ENCODE measurements around the gene OMG.

OMG gene

DNA sequence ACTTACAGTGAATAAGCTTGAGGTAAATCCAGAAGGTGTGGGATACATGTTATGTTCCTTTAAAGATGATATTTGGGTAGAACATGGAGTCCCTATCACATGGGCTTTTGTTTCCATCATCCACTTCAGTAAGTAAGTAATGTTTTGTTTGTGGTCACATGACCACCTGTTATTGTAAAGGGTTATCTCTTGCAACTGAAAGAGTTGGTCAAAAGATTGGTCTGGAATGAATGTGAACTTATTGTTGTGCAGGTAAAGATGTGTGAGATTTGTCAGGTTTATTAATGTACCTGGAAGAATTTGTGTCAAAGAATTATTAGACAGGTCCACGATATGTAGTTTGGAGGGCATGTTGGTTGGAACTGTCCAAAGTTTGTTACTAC, 1.6 kb downstream of the OMG start:
- H3K4me2 ChIP-seq (ENCODE audit: low read length) = no peak overlapping the region
- WGBS (ENCODE audit: extremely low coverage, insufficient coverage, insufficient read length) = no CpG with 5 or more reads among the region's 1 CpG
- H2AK5ac ChIP-seq (ENCODE audit: low read length) = no peak overlapping the region
- H3K4me1 ChIP-seq (ENCODE audit: control insufficient read depth in 1 of 2, insufficient read depth in 2 of 2, low read length in 2 of 2) = no peaks in the 10 kb centered on the region
- H3K4me3 ChIP-seq (ENCODE audit: low read depth, low read length) = no peak overlapping the region
- H2BK12ac ChIP-seq (ENCODE audit: low read length) = no peak overlapping the region
- H2BK120ac ChIP-seq (ENCODE audit: insufficient read depth, low read length, poor library complexity) = no peak overlapping the region
- H3K27ac ChIP-seq (ENCODE audit: low read depth, low read length) = no peak overlapping the region
- H3K9ac ChIP-seq (ENCODE audit: low read length) = no peak overlapping the region
- no peaks in the 10 kb centered on the region for H3K79me2 ChIP-seq (ENCODE audit: control insufficient read depth, insufficient read depth, low read length, poor library complexity)
- no peak overlapping the region for H4K8ac ChIP-seq (ENCODE audit: low read depth, low read length)
- no peak overlapping the region for H2BK5ac ChIP-seq (ENCODE audit: low read depth, low read length, poor library complexity)
- no peak overlapping the region for H4K12ac ChIP-seq (ENCODE audit: low read depth, low read length)
- H3K18ac ChIP-seq (ENCODE audit: low read length) = no peak overlapping the region
- H3K9me3 ChIP-seq (ENCODE audit: insufficient read depth, low read depth, low read length) = no peaks in the 10 kb centered on the region
- DNase-seq = no peak
- H2AFZ ChIP-seq (ENCODE audit: insufficient read depth, low read length, poor library complexity) = no peak overlapping the region
- H3K27me3 ChIP-seq (ENCODE audit: insufficient read depth, low read length) = no peaks in the 10 kb centered on the region
- no peak overlapping the region for H3K23ac ChIP-seq (ENCODE audit: low read length)
- peaks cover 0 to 1% of the 10 kb centered on the region in 2 experiments for H3K36me3 ChIP-seq (ENCODE audit: control insufficient read depth in 1 of 2, insufficient read depth in 2 of 2, low read length in 2 of 2)
- no peak overlapping the region for H4K91ac ChIP-seq (ENCODE audit: low read depth, low read length)
- H3K4ac ChIP-seq (ENCODE audit: low read depth, low read length) = no peak overlapping the region
- H3K14ac ChIP-seq (ENCODE audit: low read length) = no peak overlapping the region
- H3K79me1 ChIP-seq (ENCODE audit: low read length) = no peaks in the 10 kb centered on the region

DNA sequence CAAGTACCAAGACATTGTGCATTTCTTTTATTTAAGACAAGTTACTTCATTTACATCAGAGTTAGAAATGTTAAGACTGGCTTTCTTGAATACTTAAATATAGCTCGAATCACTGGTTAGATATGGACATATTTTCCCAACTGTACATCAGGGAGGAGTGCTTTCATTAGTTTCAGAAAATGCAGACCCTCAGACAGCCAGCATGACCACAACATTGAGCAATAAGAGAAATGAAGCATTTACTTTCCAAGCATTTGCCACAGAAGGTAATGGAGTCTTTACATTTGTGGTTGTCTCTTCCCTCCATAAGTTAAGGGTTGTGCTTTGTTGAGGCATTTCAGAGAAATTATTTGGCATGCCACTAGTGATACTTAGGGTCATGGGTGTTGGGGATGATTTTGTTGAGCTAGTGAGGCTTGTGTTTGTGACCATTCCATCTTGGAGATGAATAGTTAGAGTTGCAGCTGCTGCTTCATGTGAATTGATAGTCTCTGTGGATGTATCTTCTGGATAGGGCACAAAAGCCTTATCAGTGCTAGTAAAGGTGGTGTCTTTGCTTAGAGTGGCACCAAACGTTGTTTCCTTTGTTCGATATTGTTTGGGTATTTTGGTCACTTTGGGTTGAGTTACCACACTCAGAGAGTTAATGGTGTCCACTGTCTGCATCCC, 2.1 kb downstream of the OMG start:
- no peaks in the 10 kb centered on the region for H3K79me2 ChIP-seq (ENCODE audit: control insufficient read depth, insufficient read depth, low read length, poor library complexity)
- no CpG with 5 or more reads among the region's 3 CpGs for whole genome bisulfite sequencing (ENCODE audit: extremely low coverage, insufficient coverage, insufficient read length)
- H2BK5ac ChIP-seq (ENCODE audit: low read depth, low read length, poor library complexity) = no peak overlapping the region
- no peak overlapping the region for H4K8ac ChIP-seq (ENCODE audit: low read depth, low read length)
- H3K18ac ChIP-seq (ENCODE audit: low read length) = no peak overlapping the region
- peaks cover 0 to 1% of the 10 kb centered on the region in 2 experiments for H3K36me3 ChIP-seq (ENCODE audit: control insufficient read depth in 1 of 2, insufficient read depth in 2 of 2, low read length in 2 of 2)
- H3K4me3 ChIP-seq (ENCODE audit: low read depth, low read length) = no peak overlapping the region
- no peak overlapping the region for H4K91ac ChIP-seq (ENCODE audit: low read depth, low read length)
- no peak overlapping the region for H3K27ac ChIP-seq (ENCODE audit: low read depth, low read length)
- H3K14ac ChIP-seq (ENCODE audit: low read length) = no peak overlapping the region
- H3K23ac ChIP-seq (ENCODE audit: low read length) = no peak overlapping the region
- no peak overlapping the region for H3K4me2 ChIP-seq (ENCODE audit: low read length)
- H3K9ac ChIP-seq (ENCODE audit: low read length) = no peak overlapping the region
- no peak overlapping the region for H3K4ac ChIP-seq (ENCODE audit: low read depth, low read length)
- no peak overlapping the region for H2AFZ ChIP-seq (ENCODE audit: insufficient read depth, low read length, poor library complexity)
- H4K12ac ChIP-seq (ENCODE audit: low read depth, low read length) = no peak overlapping the region
- H3K9me3 ChIP-seq (ENCODE audit: insufficient read depth, low read depth, low read length) = no peaks in the 10 kb centered on the region
- H2BK12ac ChIP-seq (ENCODE audit: low read length) = no peak overlapping the region
- H3K27me3 ChIP-seq (ENCODE audit: insufficient read depth, low read length) = no peaks in the 10 kb centered on the region
- no peaks in the 10 kb centered on the region for H3K79me1 ChIP-seq (ENCODE audit: low read length)
- H2BK120ac ChIP-seq (ENCODE audit: insufficient read depth, low read length, poor library complexity) = no peak overlapping the region
- H2AK5ac ChIP-seq (ENCODE audit: low read length) = no peak overlapping the region
- peak; percentile 45 to 74 for DNase-seq
- no peaks in the 10 kb centered on the region for H3K4me1 ChIP-seq (ENCODE audit: control insufficient read depth in 1 of 2, insufficient read depth in 2 of 2, low read length in 2 of 2)

DNA sequence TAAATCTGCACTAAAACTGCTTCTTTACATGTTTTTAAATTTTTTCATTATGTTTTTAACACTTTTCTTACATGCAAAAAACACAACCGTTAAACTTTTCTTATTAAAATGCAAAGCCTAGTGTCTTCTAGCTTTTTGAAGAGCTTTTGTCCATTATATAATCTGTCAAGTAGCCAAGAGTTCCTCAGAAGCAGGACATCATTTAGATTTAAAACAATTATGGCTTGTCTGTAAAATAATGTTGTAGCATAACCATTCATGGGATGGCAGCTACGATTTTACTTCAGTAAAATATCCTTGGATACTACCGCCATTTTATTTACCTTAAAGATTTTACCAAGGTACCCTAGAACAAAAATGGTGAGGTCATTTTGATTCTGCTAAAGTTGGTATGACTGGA, 2.8 kb downstream of the OMG start:
- Histone ChIP-seq H2AFZ (ENCODE audit: insufficient read depth, low read length, poor library complexity) (no peak overlapping the region), H3K4me3 (ENCODE audit: low read depth, low read length) (no peak overlapping the region), H3K27me3 (ENCODE audit: insufficient read depth, low read length) (no peaks in the 10 kb centered on the region), H3K9ac (ENCODE audit: low read length) (no peak overlapping the region), H2BK5ac (ENCODE audit: low read depth, low read length, poor library complexity) (no peak overlapping the region), H2BK120ac (ENCODE audit: insufficient read depth, low read length, poor library complexity) (no peak overlapping the region), H3K9me3 (ENCODE audit: insufficient read depth, low read depth, low read length) (no peaks in the 10 kb centered on the region), H4K12ac (ENCODE audit: low read depth, low read length) (no peak overlapping the region), H3K4me1 (ENCODE audit: control insufficient read depth in 1 of 2, insufficient read depth in 2 of 2, low read length in 2 of 2) (no peaks in the 10 kb centered on the region), H4K8ac (ENCODE audit: low read depth, low read length) (no peak overlapping the region), H3K23ac (ENCODE audit: low read length) (no peak overlapping the region), H3K79me2 (ENCODE audit: control insufficient read depth, insufficient read depth, low read length, poor library complexity) (no peaks in the 10 kb centered on the region), H3K14ac (ENCODE audit: low read length) (no peak overlapping the region), H2BK12ac (ENCODE audit: low read length) (no peak overlapping the region), H3K79me1 (ENCODE audit: low read length) (no peaks in the 10 kb centered on the region), H3K18ac (ENCODE audit: low read length) (no peak overlapping the region), H4K91ac (ENCODE audit: low read depth, low read length) (no peak overlapping the region), H3K27ac (ENCODE audit: low read depth, low read length) (no peak overlapping the region), H3K4ac (ENCODE audit: low read depth, low read length) (no peak overlapping the region), H3K4me2 (ENCODE audit: low read length) (no peak overlapping the region), H2AK5ac (ENCODE audit: low read length) (no peak overlapping the region), H3K36me3 (ENCODE audit: control insufficient read depth in 1 of 2, insufficient read depth in 2 of 2, low read length in 2 of 2) (peaks cover 0 to 1% of the 10 kb centered on the region in 2 experiments)
- WGBS (ENCODE audit: extremely low coverage, insufficient coverage, insufficient read length) = no CpG with 5 or more reads among the region's 3 CpGs
- no peak for DNase-seq

DNA sequence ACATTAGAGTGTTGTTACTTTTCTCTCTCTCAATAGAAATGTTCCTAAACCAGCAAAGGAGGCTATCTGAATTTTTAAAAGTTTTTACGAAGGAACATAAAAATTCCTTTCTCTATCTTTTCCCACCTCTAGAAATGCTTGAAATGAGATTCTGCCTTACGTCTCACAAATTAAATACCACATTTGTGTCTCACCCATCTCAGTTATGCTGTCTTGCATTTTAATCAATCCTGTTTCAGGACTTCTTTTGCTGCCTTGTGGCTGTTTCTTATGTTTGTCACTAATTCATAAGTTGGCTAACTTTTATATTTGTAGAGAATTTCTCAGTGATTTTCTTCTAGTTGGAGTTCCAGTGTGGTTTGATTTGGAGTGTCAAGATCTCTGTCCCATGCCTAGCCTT, 3.5 kb downstream of the OMG start:
- Histone ChIP-seq H2AFZ (ENCODE audit: insufficient read depth, low read length, poor library complexity) (no peak overlapping the region), H2BK12ac (ENCODE audit: low read length) (no peak overlapping the region), H3K23ac (ENCODE audit: low read length) (no peak overlapping the region), H2BK5ac (ENCODE audit: low read depth, low read length, poor library complexity) (no peak overlapping the region), H3K79me1 (ENCODE audit: low read length) (no peaks in the 10 kb centered on the region), H3K79me2 (ENCODE audit: control insufficient read depth, insufficient read depth, low read length, poor library complexity) (no peaks in the 10 kb centered on the region), H4K12ac (ENCODE audit: low read depth, low read length) (no peak overlapping the region), H3K18ac (ENCODE audit: low read length) (no peak overlapping the region), H3K9ac (ENCODE audit: low read length) (no peak overlapping the region), H2AK5ac (ENCODE audit: low read length) (no peak overlapping the region), H2BK120ac (ENCODE audit: insufficient read depth, low read length, poor library complexity) (no peak overlapping the region), H3K4me3 (ENCODE audit: low read depth, low read length) (no peak overlapping the region), H3K4me2 (ENCODE audit: low read length) (no peak overlapping the region), H3K27ac (ENCODE audit: low read depth, low read length) (no peak overlapping the region), H3K27me3 (ENCODE audit: insufficient read depth, low read length) (no peaks in the 10 kb centered on the region), H3K14ac (ENCODE audit: low read length) (no peak overlapping the region), H3K4ac (ENCODE audit: low read depth, low read length) (no peak overlapping the region), H3K4me1 (ENCODE audit: control insufficient read depth in 1 of 2, insufficient read depth in 2 of 2, low read length in 2 of 2) (no peaks in the 10 kb centered on the region), H3K9me3 (ENCODE audit: insufficient read depth, low read depth, low read length) (no peaks in the 10 kb centered on the region), H3K36me3 (ENCODE audit: control insufficient read depth in 1 of 2, insufficient read depth in 2 of 2, low read length in 2 of 2) (peaks cover 0 to 1% of the 10 kb centered on the region in 2 experiments), H4K8ac (ENCODE audit: low read depth, low read length) (no peak overlapping the region), H4K91ac (ENCODE audit: low read depth, low read length) (no peak overlapping the region)
- peak; percentile 12 to 79 for DNase-seq
- WGBS (ENCODE audit: extremely low coverage, insufficient coverage, insufficient read length) = no CpG with 5 or more reads among the region's 2 CpGs
